ENCODE measurements around the gene SPATA1. TPM values are rescaled to one million over a fixed set of nuclear protein-coding genes. Genes with fewer than 3 reads are reported as not detected.
"Not testable (repeated sequence)": the region's sequence is repeated elsewhere in the genome, so short reads cannot be mapped to it uniquely, and the experiment has no call there.

The SPATA1 gene
- total RNA-seq, 1 donor from 2014 or later, result 1.2 TPM

DNA sequence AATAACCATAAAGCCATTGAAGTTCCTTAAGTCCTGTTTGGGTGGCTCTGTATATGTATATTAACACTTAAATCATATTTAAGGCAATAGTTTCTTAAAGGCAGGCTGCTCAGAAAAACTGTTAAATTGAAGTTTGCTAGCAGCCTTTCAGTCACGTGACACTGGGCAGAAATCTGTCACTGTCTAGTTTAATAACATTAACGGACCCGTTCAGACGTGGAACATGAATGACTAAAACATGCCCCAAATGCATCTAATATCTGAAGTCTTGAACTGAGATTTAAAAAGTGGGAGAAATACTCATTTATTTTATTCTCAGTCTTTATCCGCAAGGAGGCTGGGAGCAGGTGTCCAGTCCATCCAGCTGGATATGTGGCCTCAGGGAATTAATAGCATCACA, 3.3 kb upstream of the SPATA1 start:
- H3K4me1 Mint-ChIP-seq (ENCODE audit: unreplicated experiment), result peaks cover 27% of the 10 kb centered on the region
- H3K27ac Mint-ChIP-seq (ENCODE audit: unreplicated experiment), result no peak overlapping the region
- TF ChIP-seq, protein P1, sequence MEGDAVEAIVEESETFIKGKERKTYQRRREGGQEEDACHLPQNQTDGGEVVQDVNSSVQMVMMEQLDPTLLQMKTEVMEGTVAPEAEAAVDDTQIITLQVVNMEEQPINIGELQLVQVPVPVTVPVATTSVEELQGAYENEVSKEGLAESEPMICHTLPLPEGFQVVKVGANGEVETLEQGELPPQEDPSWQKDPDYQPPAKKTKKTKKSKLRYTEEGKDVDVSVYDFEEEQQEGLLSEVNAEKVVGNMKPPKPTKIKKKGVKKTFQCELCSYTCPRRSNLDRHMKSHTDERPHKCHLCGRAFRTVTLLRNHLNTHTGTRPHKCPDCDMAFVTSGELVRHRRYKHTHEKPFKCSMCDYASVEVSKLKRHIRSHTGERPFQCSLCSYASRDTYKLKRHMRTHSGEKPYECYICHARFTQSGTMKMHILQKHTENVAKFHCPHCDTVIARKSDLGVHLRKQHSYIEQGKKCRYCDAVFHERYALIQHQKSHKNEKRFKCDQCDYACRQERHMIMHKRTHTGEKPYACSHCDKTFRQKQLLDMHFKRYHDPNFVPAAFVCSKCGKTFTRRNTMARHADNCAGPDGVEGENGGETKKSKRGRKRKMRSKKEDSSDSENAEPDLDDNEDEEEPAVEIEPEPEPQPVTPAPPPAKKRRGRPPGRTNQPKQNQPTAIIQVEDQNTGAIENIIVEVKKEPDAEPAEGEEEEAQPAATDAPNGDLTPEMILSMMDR (IDR thresholded peaks at IDR 0.05; ENCODE audit: unreplicated experiment), result no peak
- H3K4me3 Mint-ChIP-seq (ENCODE audit: unreplicated experiment), result no peak overlapping the region
- H3K27me3 Mint-ChIP-seq (ENCODE audit: unreplicated experiment), result peaks cover 10% of the 10 kb centered on the region
- peaks cover 5% of the 10 kb centered on the region for H3K9me3 Mint-ChIP-seq (ENCODE audit: unreplicated experiment)
- DNase-seq (ENCODE audit: low spot score), result no peak
- peaks cover 10% of the 10 kb centered on the region for H3K36me3 Mint-ChIP-seq (ENCODE audit: low read depth, unreplicated experiment)

DNA sequence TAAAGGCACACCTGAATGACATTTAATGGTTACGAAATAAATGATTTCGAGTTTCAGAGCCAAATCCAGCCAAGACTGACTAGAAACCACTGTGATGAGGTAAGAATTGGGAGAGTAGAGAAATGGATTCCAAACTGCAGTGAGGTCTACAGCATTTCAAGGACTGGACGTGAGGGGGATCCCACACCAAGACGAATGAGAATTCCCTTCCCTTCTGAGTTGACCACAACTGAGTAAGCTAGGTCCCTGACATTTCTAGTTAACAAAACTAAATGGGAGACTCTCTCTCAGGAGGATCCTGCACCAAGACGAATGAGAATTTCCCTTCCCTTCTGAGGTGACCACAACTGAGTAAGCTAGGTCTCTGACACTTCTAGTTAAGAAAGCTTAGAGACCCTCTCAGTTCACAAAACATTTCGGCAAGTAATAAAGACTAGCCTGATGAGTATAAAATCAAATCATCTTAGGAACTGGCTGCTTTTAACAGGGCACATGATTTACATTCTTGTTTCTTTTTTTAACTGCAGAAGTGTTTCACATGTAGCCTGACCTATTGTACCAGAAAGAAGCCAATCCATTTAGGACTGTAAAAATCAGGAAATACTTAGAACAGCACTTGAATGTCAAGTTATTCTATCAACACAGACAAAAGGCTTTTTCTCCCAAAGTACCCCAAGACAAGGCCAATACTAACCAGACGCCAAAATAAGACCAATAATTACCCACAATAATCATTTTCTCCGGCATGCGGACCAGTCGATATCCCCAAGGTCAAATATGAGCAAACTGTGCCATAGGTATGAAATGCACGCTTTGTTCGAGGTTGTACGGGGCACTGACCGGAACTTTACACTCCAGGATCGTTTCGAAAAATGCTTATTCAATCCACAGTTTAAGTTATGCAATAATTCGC, 1.4 kb upstream of the SPATA1 start:
- TF ChIP-seq, protein P1 (IDR thresholded peaks at IDR 0.05; ENCODE audit: unreplicated experiment), result no peak
- H3K27me3 Mint-ChIP-seq (ENCODE audit: unreplicated experiment), result peaks cover 10% of the 10 kb centered on the region
- peaks cover 5% of the 10 kb centered on the region for H3K9me3 Mint-ChIP-seq (ENCODE audit: unreplicated experiment)
- H3K27ac Mint-ChIP-seq (ENCODE audit: unreplicated experiment), result peak overlapping the region; percentile 100
- H3K4me3 Mint-ChIP-seq (ENCODE audit: unreplicated experiment), result peak overlapping the region; percentile 100
- no peak for DNase-seq (ENCODE audit: low spot score)
- H3K4me1 Mint-ChIP-seq (ENCODE audit: unreplicated experiment), result peaks cover 27% of the 10 kb centered on the region
- peaks cover 10% of the 10 kb centered on the region for H3K36me3 Mint-ChIP-seq (ENCODE audit: low read depth, unreplicated experiment)

DNA sequence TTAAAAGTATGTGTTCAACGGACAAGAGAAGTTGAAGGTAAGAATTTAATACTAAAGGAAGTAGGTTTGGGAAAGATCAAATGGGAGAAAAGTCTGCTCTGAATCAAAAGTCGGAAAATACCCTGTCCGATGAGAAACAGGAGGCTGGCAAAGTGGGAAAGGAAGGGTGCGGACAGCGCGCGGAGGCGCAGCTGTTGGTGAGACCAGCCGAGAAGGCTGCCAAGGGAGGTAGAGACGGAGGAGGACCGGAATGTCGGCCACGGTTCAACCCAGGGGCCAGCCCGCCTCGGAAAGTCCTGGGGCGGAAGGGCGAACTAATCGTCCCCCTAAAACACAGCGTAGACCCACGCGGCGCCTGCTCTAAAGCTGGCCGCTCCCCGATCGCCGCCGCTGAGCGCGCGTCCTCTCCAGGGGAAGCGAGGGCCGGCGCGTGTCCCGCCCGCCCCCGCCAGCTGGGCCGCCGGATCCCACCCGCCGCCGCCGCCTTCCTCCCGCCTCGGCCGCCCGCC, 639 bp upstream of the SPATA1 start:
- no peak for DNase-seq (ENCODE audit: low spot score)
- H3K9me3 Mint-ChIP-seq (ENCODE audit: unreplicated experiment), result peaks cover 5% of the 10 kb centered on the region
- peaks cover 10% of the 10 kb centered on the region for H3K36me3 Mint-ChIP-seq (ENCODE audit: low read depth, unreplicated experiment)
- H3K4me1 Mint-ChIP-seq (ENCODE audit: unreplicated experiment), result peaks cover 27% of the 10 kb centered on the region
- H3K27ac Mint-ChIP-seq (ENCODE audit: unreplicated experiment), result peak overlapping the region; percentile 100
- TF ChIP-seq, protein P1 (IDR thresholded peaks at IDR 0.05; ENCODE audit: unreplicated experiment), result no peak
- H3K4me3 Mint-ChIP-seq (ENCODE audit: unreplicated experiment), result peak overlapping the region; percentile 100
- H3K27me3 Mint-ChIP-seq (ENCODE audit: unreplicated experiment), result peaks cover 10% of the 10 kb centered on the region

DNA sequence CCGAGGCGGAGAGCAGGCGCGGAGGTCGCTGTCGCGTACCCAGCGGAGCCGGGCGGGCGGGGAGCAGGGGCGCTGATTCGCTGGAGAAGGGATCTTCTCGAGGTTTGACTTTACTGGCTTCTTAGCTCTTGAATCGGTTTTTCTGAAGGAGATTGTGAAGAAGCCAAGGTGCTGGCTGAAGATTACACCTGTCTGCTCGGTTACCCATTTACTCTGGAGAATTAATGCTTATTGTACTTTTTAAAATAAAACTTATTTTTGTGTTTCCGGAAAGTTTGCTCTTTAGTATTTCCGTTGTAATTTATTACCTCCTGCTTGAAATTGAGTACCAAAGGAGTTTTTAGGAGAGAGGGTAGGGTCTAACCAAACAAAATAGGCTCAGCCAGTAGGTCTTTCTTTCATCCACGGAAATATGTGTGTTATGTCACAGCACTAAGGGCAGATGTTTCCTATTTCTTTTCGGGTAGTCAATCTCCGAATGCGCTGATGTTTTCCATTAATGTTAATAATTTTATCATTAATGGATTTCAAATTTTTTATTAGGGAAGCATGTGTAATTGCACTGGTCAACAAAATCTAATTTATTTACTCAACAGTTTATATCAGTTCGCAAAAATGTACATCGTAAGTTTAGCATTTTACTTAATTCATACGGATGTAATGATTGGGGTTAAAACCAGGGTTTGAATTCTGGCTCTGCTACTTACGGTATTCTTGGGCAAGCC, 705 bp downstream of the SPATA1 start:
- Mint-ChIP-seq H3K4me1 (ENCODE audit: unreplicated experiment) (peaks cover 25% of the 10 kb centered on the region), H3K27me3 (ENCODE audit: unreplicated experiment) (peaks cover 10% of the 10 kb centered on the region), H3K27ac (ENCODE audit: unreplicated experiment) (peak overlapping the region; percentile 85), H3K4me3 (ENCODE audit: unreplicated experiment) (peak overlapping the region; percentile 85), H3K36me3 (ENCODE audit: low read depth, unreplicated experiment) (peaks cover 6% of the 10 kb centered on the region), H3K9me3 (ENCODE audit: unreplicated experiment) (peaks cover 5% of the 10 kb centered on the region)
- no peak for DNase-seq (ENCODE audit: low spot score)
- TF ChIP-seq, protein P1 (IDR thresholded peaks at IDR 0.05; ENCODE audit: unreplicated experiment), result no peak

DNA sequence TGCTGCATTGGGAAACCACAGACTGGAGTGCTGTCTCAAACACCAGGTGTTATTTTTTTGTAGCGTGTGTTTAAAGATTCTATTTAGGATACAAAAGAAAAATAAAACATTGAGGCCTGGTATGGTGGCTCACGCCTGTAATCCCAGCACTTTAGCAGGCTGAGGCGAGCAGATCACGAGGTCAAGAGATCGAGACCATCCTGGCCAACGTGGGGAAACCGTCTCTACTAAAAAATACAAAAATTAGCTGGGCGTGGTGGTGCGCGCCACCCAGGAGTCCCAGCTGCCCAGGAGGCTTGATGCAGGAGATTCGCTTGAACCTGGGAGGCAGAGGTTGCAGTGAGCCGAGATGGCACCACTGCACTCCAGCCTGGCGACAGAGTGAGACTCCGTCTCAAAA, 1.7 kb downstream of the SPATA1 start:
- H3K9me3 Mint-ChIP-seq (ENCODE audit: unreplicated experiment); H3K4me3 Mint-ChIP-seq (ENCODE audit: unreplicated experiment); H3K27ac Mint-ChIP-seq (ENCODE audit: unreplicated experiment); H3K36me3 Mint-ChIP-seq (ENCODE audit: low read depth, unreplicated experiment); DNase-seq (ENCODE audit: low spot score): not testable (repeated sequence)
- peaks cover 10% of the 10 kb centered on the region for H3K27me3 Mint-ChIP-seq (ENCODE audit: unreplicated experiment)
- peaks cover 25% of the 10 kb centered on the region for H3K4me1 Mint-ChIP-seq (ENCODE audit: unreplicated experiment)
